ENCODE measurements around the gene KSR1.

DNA sequence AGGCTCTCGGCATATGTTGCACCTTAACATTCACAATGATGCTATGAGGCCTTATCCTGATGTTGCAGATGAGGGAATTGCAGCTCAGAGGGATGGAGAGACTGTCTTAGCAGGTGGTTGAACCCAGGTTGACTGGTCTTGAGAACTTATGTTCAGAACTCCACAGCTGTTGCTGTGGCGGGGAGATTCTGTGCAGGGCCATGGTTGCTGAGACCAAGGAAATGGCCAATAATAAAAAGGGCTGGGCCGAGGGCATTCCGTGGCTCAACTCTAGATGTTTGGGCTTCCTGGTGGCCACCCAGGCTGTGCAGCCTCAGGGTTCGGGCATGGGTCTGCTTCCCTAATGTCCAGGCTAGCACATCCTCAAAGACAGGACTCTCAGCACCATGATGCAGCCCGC lies 5.9 kb downstream of the KSR1 start:
- TF ChIP-seq, protein P1, sequence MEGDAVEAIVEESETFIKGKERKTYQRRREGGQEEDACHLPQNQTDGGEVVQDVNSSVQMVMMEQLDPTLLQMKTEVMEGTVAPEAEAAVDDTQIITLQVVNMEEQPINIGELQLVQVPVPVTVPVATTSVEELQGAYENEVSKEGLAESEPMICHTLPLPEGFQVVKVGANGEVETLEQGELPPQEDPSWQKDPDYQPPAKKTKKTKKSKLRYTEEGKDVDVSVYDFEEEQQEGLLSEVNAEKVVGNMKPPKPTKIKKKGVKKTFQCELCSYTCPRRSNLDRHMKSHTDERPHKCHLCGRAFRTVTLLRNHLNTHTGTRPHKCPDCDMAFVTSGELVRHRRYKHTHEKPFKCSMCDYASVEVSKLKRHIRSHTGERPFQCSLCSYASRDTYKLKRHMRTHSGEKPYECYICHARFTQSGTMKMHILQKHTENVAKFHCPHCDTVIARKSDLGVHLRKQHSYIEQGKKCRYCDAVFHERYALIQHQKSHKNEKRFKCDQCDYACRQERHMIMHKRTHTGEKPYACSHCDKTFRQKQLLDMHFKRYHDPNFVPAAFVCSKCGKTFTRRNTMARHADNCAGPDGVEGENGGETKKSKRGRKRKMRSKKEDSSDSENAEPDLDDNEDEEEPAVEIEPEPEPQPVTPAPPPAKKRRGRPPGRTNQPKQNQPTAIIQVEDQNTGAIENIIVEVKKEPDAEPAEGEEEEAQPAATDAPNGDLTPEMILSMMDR (IDR thresholded peaks at IDR 0.05), result no peak
- TF ChIP-seq POLR2A (IDR thresholded peaks at IDR 0.05), result no peak
